HS-5 (cell line): ENCODE results near the gene EIF3A.
"Not testable (repeated sequence)": the region's sequence is repeated elsewhere in the genome, so short reads cannot be mapped to it uniquely, and the experiment has no call there.

Source experiments
- DNase-seq: peaks from one replicate; pipeline ENCODE4 v3.0.0-alpha.2; 2012; ENCODE audit warnings: low read depth

EIF3A gene

GRCh38 chr10:119100434-119101238, 20.0 kb upstream of the EIF3A start:
- no peak for DNase-seq

GRCh38 chr10:119098576-119098975, 18.0 kb upstream of the EIF3A start:
- no peak for DNase-seq

- DNase-seq: not testable (repeated sequence)
Measured at GRCh38 chr10:119096641-119097415, 16.2 kb upstream of the EIF3A start.

GRCh38 chr10:119095640-119096039, 15.0 kb upstream of the EIF3A start:
- no peak for DNase-seq

GRCh38 chr10:119090968-119091367, 10.4 kb upstream of the EIF3A start:
- peak; percentile 77 for DNase-seq

- no peak for DNase-seq
Measured at GRCh38 chr10:119090026-119090795, 9.6 kb upstream of the EIF3A start.

GRCh38 chr10:119087271-119087882, 6.8 kb upstream of the EIF3A start:
- DNase-seq: no peak

GRCh38 chr10:119084896-119085295, 4.3 kb upstream of the EIF3A start:
- no peak for DNase-seq

- no peak for DNase-seq
Measured at GRCh38 chr10:119079599-119080520, 757 bp downstream of the EIF3A start.

- no peak for DNase-seq
Measured at GRCh38 chr10:119078422-119079179, 2.0 kb downstream of the EIF3A start.

- no peak for DNase-seq
Measured at GRCh38 chr10:119073584-119073983, 7.0 kb downstream of the EIF3A start.

- DNase-seq: no peak
Measured at GRCh38 chr10:119070395-119071165, 10.0 kb downstream of the EIF3A start.

GRCh38 chr10:119061926-119062325, 18.7 kb downstream of the EIF3A start:
- no peak for DNase-seq

- DNase-seq: no peak
Measured at GRCh38 chr10:119061352-119061751, 19.3 kb downstream of the EIF3A start.

- no peak for DNase-seq
Measured at GRCh38 chr10:119060107-119060506, 20.5 kb downstream of the EIF3A start.

GRCh38 chr10:119059557-119059956, 21.1 kb downstream of the EIF3A start:
- no peak for DNase-seq

- no peak for DNase-seq
Measured at GRCh38 chr10:119058010-119058409, 22.6 kb downstream of the EIF3A start.

GRCh38 chr10:119055472-119055871, 25.1 kb downstream of the EIF3A start:
- DNase-seq: no peak

- no peak for DNase-seq
Measured at GRCh38 chr10:119051775-119052174, 28.8 kb downstream of the EIF3A start.
